Liver (tissue), 9 donors: Measurements from ENCODE around the gene KAZN. TPM values are rescaled to one million over a fixed set of nuclear protein-coding genes. Genes with fewer than 3 reads are reported as not detected.

Source experiments
- DNase-seq: peaks from one replicate; pipeline ENCODE4 v3.0.0-alpha.2; 2017; ENCODE audit warnings: low spot score
- H3K27ac ChIP-seq, 2 donors: one replicate each; pipeline ENCODE4 v1.7.0; 2013; ENCODE audit warnings: inconsistent platforms in 2 of 2, low read length in 2 of 2, control low read depth in 1 of 2, low read depth in 1 of 2, mild to moderate bottlenecking in 1 of 2
- H3K27me3 ChIP-seq, 4 donors: one replicate each; pipeline versions ENCODE4 v1.6.1 to v1.7.0; 2013; ENCODE audit warnings: low read length in 3 of 4, inconsistent platforms in 1 of 4, mild to moderate bottlenecking in 1 of 4, moderate library complexity in 1 of 4; ENCODE audit not compliant: control insufficient read depth in 4 of 4, insufficient read depth in 4 of 4
- H3K36me3 ChIP-seq, 4 donors: one replicate each; pipeline versions ENCODE4 v1.6.1 to v1.7.0; 2013; ENCODE audit warnings: low read length in 3 of 4, mild to moderate bottlenecking in 3 of 4, low read depth in 1 of 4, moderate library complexity in 1 of 4; ENCODE audit not compliant: control insufficient read depth in 4 of 4, insufficient read depth in 3 of 4
- H3K4me1 ChIP-seq, 4 donors: one replicate each; pipeline versions ENCODE4 v1.6.1 to v1.7.0; 2013; ENCODE audit warnings: low read length in 3 of 4, mild to moderate bottlenecking in 3 of 4, moderate library complexity in 1 of 4; ENCODE audit not compliant: control insufficient read depth in 4 of 4, insufficient read depth in 4 of 4
- H3K4me3 ChIP-seq, 3 donors: one replicate each; pipeline versions ENCODE4 v1.6.1 to v1.7.0; 2013; ENCODE audit warnings: low read length in 3 of 3, control low read depth in 1 of 3, low read depth in 1 of 3, mild to moderate bottlenecking in 1 of 3
- H3K9ac ChIP-seq, 2 donors: one replicate each; pipeline ENCODE4 v1.7.0; 2013; ENCODE audit warnings: low read length in 2 of 2, mild to moderate bottlenecking in 2 of 2, moderate library complexity in 2 of 2, control low read depth in 1 of 2, low read depth in 1 of 2
- H3K9me3 ChIP-seq, 4 donors: one replicate each; pipeline versions ENCODE4 v1.6.1 to v1.7.0; 2013; ENCODE audit warnings: low read length in 3 of 4; ENCODE audit not compliant: control insufficient read depth in 4 of 4
- EGR1 ChIP-seq, 2 donors: IDR thresholded peaks; 2 replicates each; pipeline ENCODE4 v1.6.1; 2016 to 2018; ENCODE audit warnings: antibody characterized with exemption in 2 of 2, low read depth in 2 of 2
- FOXA2 ChIP-seq: IDR thresholded peaks from 2 replicates; pipeline ENCODE4 v1.6.1; 2016; ENCODE audit warnings: antibody characterized with exemption
- HNF4A ChIP-seq, 2 donors: conservative IDR thresholded peaks; 2 replicates each; pipeline ENCODE4 v1.6.1; 2016; ENCODE audit warnings: antibody characterized with exemption in 2 of 2, mild to moderate bottlenecking in 2 of 2
- HNF4G ChIP-seq: IDR thresholded peaks from 2 replicates; pipeline ENCODE4 v1.6.1; 2016; ENCODE audit warnings: antibody characterized with exemption
- JUND ChIP-seq, 2 donors: IDR thresholded peaks; 2 replicates each; pipeline ENCODE4 v1.6.1; 2016; ENCODE audit warnings: antibody characterized with exemption in 2 of 2
- RAD21 ChIP-seq, 2 donors: IDR thresholded peaks; 2 replicates each; pipeline ENCODE4 v1.6.1; 2016; ENCODE audit warnings: antibody characterized with exemption in 2 of 2, mild to moderate bottlenecking in 2 of 2
- SP1 ChIP-seq: IDR thresholded peaks from 2 replicates; pipeline ENCODE4 v1.6.1; 2018; ENCODE audit warnings: antibody characterized with exemption, mild to moderate bottlenecking
- TAF1 ChIP-seq: conservative IDR thresholded peaks from 2 replicates; pipeline ENCODE4 v1.6.1; 2016; ENCODE audit warnings: antibody characterized with exemption, mild to moderate bottlenecking
- WGBS: extraction: QIAGEN DNeasy Blood & Tissue Kit; methylation state at CpG from one replicate; pipeline ENCODE4 v1.1.7; 2013; 5-methylcytosine and 5-hydroxymethylcytosine counted together
- polyA plus RNA-seq, 2 donors: library from polyadenylated mRNA; stranded (reverse) in 1 of 2; unstranded in 1 of 2; fragments of 200-250 nt in 1 of 2; fragments of >200 nt in 1 of 2; fragmentation: Nextera tagmentation in 1 of 2; extraction: Ambion mirVana in 1 of 2; gene quantifications; one replicate each; pipeline versions ENCODE4 v1.2.1 to v1.2.3, GENCODE V29; 2013 to 2015
- total RNA-seq, 2 donors: library from RNA; depleted of rRNA; stranded (reverse); fragments of >200 nt; gene quantifications; one replicate each; pipeline ENCODE4 v1.2.3, GENCODE V29; 2014
- TF ChIP-seq, protein P1 (sequence below): fragments of 150-350 bp; IDR thresholded peaks from 2 replicates; pipeline ENCODE4 v1.5.1; 2017; ENCODE audit warnings: improper control_type of control experiment, low read depth, low read length; ENCODE audit not compliant: missing input control
- TF ChIP-seq, protein P2 (sequence below): IDR thresholded peaks from 2 replicates; pipeline ENCODE4 v1.6.1; 2016; ENCODE audit warnings: antibody characterized with exemption, mild to moderate bottlenecking
- TF ChIP-seq, protein P3 (sequence below): IDR thresholded peaks from 2 replicates; pipeline ENCODE4 v1.6.1; 2016; ENCODE audit warnings: antibody characterized with exemption
- TF ChIP-seq, protein P4 (sequence below): IDR thresholded peaks from 2 replicates; pipeline ENCODE4 v1.6.1; 2016; ENCODE audit warnings: antibody characterized with exemption
- TF ChIP-seq, protein P5 (sequence below): IDR thresholded peaks from 2 replicates; pipeline ENCODE4 v1.6.1; 2016; ENCODE audit warnings: antibody characterized with exemption
- donor health status: healthy.
- donor health status: healthy.
- donor health status: healthy.
- donor health status: healthy.
- donor health status: healthy.

Gene KAZN
- total and polyA plus RNA-seq, 4 donors, result 1.9 to 6.9 (median 2.4) TPM

DNA sequence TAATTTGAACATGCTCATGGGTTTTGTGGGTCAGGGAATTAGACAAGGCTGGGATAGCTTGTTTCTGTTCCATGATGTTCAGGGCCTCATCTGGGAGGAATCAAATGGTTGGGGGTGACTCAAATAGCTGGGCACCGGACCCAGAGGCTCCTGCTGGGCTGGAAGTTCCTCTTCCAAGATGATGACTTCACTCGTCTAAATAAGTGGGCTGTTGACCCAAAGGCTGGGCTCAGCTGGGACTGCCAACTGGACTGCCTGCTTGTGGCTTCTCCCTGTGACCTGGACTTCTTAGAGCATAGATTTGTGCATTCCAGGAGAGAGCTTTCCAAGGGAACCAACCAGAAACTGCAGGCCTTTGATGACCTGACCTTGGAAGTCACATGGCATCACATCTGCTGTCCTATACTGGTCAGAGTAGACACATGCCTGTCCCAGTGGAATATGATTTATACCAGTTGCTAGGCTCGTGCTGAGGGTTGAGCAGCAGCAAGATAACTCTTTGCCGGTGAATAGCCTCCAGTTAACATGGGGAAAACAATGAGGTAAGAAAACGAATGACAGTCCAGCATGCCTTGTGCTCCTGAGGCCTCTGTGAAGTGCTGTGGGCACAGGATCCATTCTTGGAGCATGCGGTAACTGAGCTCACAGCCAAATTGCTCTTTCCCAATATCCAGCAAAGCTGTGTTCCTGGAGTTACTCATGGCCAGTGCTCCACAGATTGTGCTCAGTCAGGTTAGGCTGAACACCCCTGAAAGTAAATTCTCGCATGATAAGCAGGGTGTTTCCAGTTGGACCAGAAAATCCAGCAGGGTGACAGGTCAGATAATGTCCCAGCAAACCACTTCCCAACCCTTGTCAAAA is 282.2 kb downstream of the KAZN start:
- Histone ChIP-seq H3K9me3 (no peaks in the 10 kb centered on the region), H3K36me3 (no peaks in the 10 kb centered on the region), H3K27ac (no peak overlapping the region), H3K9ac (no peak overlapping the region), H3K27me3 (no peaks in the 10 kb centered on the region), H3K4me3 (no peak overlapping the region), H3K4me1 (no peaks in the 10 kb centered on the region)
- DNase-seq, result no peak
- 74% methylated on average over 7 of the region's 7 CpGs for WGBS
- TF ChIP-seq, protein P1, sequence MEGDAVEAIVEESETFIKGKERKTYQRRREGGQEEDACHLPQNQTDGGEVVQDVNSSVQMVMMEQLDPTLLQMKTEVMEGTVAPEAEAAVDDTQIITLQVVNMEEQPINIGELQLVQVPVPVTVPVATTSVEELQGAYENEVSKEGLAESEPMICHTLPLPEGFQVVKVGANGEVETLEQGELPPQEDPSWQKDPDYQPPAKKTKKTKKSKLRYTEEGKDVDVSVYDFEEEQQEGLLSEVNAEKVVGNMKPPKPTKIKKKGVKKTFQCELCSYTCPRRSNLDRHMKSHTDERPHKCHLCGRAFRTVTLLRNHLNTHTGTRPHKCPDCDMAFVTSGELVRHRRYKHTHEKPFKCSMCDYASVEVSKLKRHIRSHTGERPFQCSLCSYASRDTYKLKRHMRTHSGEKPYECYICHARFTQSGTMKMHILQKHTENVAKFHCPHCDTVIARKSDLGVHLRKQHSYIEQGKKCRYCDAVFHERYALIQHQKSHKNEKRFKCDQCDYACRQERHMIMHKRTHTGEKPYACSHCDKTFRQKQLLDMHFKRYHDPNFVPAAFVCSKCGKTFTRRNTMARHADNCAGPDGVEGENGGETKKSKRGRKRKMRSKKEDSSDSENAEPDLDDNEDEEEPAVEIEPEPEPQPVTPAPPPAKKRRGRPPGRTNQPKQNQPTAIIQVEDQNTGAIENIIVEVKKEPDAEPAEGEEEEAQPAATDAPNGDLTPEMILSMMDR, result no peak
- TF ChIP-seq, protein P2, sequence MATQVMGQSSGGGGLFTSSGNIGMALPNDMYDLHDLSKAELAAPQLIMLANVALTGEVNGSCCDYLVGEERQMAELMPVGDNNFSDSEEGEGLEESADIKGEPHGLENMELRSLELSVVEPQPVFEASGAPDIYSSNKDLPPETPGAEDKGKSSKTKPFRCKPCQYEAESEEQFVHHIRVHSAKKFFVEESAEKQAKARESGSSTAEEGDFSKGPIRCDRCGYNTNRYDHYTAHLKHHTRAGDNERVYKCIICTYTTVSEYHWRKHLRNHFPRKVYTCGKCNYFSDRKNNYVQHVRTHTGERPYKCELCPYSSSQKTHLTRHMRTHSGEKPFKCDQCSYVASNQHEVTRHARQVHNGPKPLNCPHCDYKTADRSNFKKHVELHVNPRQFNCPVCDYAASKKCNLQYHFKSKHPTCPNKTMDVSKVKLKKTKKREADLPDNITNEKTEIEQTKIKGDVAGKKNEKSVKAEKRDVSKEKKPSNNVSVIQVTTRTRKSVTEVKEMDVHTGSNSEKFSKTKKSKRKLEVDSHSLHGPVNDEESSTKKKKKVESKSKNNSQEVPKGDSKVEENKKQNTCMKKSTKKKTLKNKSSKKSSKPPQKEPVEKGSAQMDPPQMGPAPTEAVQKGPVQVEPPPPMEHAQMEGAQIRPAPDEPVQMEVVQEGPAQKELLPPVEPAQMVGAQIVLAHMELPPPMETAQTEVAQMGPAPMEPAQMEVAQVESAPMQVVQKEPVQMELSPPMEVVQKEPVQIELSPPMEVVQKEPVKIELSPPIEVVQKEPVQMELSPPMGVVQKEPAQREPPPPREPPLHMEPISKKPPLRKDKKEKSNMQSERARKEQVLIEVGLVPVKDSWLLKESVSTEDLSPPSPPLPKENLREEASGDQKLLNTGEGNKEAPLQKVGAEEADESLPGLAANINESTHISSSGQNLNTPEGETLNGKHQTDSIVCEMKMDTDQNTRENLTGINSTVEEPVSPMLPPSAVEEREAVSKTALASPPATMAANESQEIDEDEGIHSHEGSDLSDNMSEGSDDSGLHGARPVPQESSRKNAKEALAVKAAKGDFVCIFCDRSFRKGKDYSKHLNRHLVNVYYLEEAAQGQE, result no peak
- TF ChIP-seq, protein P3, sequence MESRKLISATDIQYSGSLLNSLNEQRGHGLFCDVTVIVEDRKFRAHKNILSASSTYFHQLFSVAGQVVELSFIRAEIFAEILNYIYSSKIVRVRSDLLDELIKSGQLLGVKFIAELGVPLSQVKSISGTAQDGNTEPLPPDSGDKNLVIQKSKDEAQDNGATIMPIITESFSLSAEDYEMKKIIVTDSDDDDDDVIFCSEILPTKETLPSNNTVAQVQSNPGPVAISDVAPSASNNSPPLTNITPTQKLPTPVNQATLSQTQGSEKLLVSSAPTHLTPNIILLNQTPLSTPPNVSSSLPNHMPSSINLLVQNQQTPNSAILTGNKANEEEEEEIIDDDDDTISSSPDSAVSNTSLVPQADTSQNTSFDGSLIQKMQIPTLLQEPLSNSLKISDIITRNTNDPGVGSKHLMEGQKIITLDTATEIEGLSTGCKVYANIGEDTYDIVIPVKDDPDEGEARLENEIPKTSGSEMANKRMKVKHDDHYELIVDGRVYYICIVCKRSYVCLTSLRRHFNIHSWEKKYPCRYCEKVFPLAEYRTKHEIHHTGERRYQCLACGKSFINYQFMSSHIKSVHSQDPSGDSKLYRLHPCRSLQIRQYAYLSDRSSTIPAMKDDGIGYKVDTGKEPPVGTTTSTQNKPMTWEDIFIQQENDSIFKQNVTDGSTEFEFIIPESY, result no peak
- TF ChIP-seq, protein P4, sequence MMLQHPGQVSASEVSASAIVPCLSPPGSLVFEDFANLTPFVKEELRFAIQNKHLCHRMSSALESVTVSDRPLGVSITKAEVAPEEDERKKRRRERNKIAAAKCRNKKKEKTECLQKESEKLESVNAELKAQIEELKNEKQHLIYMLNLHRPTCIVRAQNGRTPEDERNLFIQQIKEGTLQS, result no peak
- TF ChIP-seq JUND (IDR thresholded peaks at IDR 0.05) (no peak), SP1 (no peak), HNF4G (no peak)
- TF ChIP-seq, protein P5, sequence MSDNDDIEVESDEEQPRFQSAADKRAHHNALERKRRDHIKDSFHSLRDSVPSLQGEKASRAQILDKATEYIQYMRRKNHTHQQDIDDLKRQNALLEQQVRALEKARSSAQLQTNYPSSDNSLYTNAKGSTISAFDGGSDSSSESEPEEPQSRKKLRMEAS, result no peak

DNA sequence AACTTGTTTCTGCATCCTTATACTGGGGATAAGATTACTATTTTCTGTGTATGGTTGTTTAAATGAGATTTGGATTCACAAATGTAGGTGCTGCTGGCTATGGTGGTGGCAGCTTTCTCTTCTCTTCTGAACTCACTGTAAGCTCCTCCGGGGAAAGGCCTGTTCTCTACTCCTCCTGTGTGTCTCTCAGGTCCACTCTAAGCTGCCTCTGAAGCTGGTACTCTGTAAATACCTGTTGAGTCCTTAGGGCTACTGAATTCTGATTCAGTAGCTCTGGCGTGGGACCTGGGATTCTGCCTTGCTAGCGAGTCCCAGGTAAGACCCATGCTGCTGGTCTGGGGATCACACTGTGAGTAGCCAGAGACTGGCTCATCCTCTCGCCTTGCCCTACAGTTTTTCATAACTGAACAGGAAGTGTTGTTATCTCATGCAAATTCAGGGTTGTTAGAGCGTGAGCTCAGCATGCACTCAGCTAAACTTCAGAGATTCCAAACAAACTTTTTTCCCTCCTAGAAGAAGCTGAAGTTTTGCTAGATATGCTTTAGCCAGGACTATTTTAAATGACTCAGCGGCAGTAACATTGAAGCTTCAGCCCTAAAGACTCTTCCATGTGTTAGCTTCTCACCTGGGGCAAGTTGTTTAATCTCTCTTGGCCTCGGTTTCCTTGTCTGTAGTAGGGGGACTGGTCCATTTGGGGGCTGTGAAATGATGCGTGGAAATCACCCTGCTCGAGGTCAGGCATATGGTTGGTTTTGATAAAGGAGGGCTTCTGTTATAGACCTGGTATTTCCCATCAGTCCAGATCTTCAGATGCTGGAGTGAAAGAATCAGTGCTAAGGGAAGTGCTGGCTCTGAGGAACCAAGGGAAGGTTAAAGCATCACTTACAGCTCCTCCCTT is 283.5 kb downstream of the KAZN start:
- DNase-seq, result no peak
- 72% methylated on average over 9 of the region's 9 CpGs for WGBS
- Histone ChIP-seq H3K4me1 (no peaks in the 10 kb centered on the region), H3K4me3 (no peak overlapping the region), H3K36me3 (no peaks in the 10 kb centered on the region), H3K27ac (no peak overlapping the region), H3K9ac (no peak overlapping the region), H3K27me3 (no peaks in the 10 kb centered on the region), H3K9me3 (no peaks in the 10 kb centered on the region)
- TF ChIP-seq EGR1 (IDR thresholded peaks at IDR 0.05; ENCODE audit: low read depth in 2 of 2) (no peak), TAF1 (no peak), JUND (IDR thresholded peaks at IDR 0.05) (no peak), RAD21 (IDR thresholded peaks at IDR 0.05) (no peak), FOXA2 (no peak), HNF4A (conservative IDR thresholded peaks at IDR 0.05) (no peak), HNF4G (no peak)
- TF ChIP-seq, protein P3, result no peak
- TF ChIP-seq, protein P4, result no peak
- TF ChIP-seq, protein P2, result no peak
